ENCODE measurements around the gene LLGL2. TPM values are rescaled to one million over a fixed set of nuclear protein-coding genes. Genes with fewer than 3 reads are reported as not detected.
"Not testable (repeated sequence)": the region's sequence is repeated elsewhere in the genome, so short reads cannot be mapped to it uniquely, and the experiment has no call there.

The LLGL2 gene
- total RNA-seq, 1 donor, result 0.09 TPM

DNA sequence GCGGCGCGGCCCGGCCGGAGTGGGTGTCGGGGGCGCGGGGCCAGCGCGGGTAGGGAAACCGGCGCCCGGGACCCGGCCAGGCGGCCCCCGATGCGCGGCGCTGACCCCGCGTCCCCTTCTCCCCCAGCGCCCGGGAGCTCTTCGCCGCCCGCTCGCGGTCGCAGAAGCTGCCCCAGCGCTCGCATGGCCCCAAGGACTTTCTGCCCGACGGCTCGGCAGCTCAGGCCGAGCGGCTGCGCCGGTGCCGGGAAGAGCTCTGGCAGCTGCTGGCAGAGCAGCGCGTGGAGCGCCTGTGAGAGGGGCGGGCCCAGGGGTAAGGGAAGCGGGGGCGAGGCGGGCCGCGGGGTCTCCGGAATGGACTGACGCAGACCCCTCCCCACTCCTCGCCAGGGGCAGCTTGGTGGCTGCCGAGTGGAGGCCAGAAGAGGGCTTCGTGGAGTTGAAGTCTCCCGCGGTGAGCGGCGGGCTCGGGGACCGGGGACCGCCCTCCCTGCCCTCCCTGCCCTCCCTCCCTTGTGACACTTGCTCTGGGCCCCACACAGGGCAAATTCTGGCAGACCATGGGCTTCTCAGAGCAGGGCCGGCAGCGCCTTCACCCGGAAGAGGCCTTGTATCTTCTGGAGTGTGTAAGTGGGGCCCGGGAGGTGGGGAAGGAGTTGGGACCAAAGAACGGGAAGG is 8.7 kb upstream of the LLGL2 start:
- peak; percentile 25 for DNase-seq (ENCODE audit: low read depth)
- H3K4me3 ChIP-seq (ENCODE audit: low read depth, low read length), result peak overlapping the region; percentile 78
- TF ChIP-seq, protein P1, sequence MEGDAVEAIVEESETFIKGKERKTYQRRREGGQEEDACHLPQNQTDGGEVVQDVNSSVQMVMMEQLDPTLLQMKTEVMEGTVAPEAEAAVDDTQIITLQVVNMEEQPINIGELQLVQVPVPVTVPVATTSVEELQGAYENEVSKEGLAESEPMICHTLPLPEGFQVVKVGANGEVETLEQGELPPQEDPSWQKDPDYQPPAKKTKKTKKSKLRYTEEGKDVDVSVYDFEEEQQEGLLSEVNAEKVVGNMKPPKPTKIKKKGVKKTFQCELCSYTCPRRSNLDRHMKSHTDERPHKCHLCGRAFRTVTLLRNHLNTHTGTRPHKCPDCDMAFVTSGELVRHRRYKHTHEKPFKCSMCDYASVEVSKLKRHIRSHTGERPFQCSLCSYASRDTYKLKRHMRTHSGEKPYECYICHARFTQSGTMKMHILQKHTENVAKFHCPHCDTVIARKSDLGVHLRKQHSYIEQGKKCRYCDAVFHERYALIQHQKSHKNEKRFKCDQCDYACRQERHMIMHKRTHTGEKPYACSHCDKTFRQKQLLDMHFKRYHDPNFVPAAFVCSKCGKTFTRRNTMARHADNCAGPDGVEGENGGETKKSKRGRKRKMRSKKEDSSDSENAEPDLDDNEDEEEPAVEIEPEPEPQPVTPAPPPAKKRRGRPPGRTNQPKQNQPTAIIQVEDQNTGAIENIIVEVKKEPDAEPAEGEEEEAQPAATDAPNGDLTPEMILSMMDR (IDR thresholded peaks at IDR 0.05; ENCODE audit: insufficient read depth, low read length), result no peak

DNA sequence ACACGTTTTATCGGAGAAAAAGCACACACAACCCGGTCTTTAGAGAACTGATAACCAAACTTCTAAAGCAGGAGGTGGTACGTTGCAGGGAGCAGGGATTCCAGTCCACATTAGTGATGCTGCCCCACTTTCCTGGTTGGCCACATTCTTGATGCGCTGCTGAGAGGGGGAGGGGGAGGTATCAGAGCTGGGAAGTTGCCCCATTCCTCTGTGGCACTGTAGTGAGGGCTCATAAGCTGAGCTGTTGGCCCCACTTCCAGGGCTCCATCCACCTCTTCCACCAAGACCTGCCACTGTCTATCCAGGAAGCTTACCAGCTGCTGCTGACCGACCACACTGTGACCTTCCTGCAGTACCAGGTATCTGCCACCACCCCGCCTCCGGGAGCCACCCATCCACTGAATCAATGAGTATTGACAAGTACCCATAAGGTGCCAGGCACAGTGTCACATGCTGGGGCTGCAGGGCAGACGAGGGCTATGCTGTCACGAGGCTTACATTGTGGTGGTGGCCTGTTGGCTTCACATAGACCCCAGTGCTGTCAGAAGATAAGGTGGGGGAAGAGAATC is 8.1 kb upstream of the LLGL2 start:
- H3K4me3 ChIP-seq (ENCODE audit: low read depth, low read length), result peak overlapping the region; percentile 78
- no peak for DNase-seq (ENCODE audit: low read depth)
- TF ChIP-seq, protein P1 (IDR thresholded peaks at IDR 0.05; ENCODE audit: insufficient read depth, low read length), result peak; percentile 18

DNA sequence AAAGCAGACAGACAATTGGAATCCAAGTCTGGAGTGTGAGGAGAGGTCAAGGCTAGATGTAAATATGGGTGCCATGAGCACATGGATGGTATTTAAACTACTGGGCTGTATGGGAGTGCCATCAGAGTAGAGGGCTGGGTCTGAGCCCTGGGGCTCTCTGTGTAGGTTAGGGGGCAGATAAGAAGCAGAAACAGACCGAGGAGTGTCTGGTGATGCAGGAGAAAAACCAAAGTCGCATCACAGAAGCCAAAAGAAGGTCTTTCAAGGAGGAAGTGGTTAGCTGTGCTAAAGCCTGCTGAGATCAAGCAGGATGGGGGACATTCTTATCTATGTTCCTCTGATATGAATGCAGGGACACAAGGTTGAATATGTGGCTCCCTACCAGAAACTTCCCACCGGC is 7.3 kb upstream of the LLGL2 start:
- TF ChIP-seq, protein P1 (IDR thresholded peaks at IDR 0.05; ENCODE audit: insufficient read depth, low read length), result no peak
- no peak for DNase-seq (ENCODE audit: low read depth)
- no peak overlapping the region for H3K4me3 ChIP-seq (ENCODE audit: low read depth, low read length)

DNA sequence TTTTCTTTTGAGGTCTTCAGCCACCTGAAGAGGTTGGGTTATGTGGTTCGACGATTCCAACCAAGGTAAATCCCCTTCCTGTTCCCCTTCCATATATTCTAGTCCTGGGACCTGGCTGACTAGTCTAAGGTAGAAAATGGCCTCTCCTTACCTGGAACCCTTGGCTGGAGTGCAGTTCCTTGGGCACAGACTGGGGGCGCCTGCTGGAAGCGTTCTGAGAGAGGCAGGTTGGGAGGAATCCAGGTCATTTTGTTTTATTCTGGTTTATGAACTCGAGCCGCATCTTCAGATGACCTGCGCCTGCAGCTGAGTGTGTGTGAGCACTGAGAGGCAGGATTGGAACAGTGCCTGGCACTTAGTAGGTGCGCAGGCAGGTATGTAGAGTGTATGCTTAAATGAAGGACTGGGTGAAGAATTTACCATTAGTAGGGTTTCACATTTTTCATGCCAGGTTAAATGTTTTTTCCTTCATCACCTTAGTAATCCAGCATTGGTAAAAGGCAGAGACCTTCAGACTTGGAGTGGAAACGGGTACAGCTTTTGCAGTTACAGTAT is 6.4 kb upstream of the LLGL2 start:
- no peak for DNase-seq (ENCODE audit: low read depth)
- H3K4me3 ChIP-seq (ENCODE audit: low read depth, low read length), result no peak overlapping the region
- TF ChIP-seq, protein P1 (IDR thresholded peaks at IDR 0.05; ENCODE audit: insufficient read depth, low read length), result no peak

DNA sequence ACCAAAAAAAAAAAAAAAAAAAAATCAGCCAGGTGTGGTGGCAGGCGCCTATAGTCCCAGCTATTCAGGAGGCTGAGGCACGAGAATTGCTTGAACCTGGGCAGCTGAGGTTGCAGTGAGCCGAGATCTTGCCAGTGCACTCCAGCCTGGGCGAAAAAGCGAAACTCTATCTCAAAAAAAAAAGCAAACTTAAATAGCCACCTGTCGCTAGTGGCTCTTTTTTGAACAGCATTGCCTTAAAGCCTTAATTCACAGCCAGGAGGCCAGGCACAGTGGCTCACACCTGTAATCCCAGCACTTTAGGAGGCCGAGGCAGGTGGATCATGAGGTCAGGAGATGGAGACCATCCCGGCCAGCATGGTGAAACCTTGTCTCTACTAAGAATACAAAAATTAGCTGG is 5.1 kb upstream of the LLGL2 start:
- H3K4me3 ChIP-seq (ENCODE audit: low read depth, low read length); DNase-seq (ENCODE audit: low read depth): not testable (repeated sequence)

DNA sequence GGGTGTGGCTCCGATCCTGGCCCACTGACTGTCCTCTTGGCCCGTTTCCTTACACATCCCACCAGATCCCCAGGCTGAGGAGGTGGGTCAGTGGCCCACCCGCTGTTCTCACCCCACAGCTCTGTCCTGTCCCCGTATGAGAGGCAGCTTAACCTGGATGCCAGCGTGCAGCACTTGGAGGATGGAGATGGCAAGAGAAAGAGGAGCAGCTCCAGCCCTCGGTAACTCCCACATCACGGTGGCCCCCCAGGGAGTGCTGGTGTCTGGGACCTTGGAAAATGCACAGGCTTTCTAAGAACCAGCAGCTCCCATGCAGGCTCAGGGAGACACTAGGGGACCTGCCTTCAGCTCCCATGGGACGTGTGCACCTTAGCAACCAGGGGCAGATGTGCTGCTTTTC is 4.2 kb upstream of the LLGL2 start:
- TF ChIP-seq, protein P1 (IDR thresholded peaks at IDR 0.05; ENCODE audit: insufficient read depth, low read length), result no peak
- no peak for DNase-seq (ENCODE audit: low read depth)
- H3K4me3 ChIP-seq (ENCODE audit: low read depth, low read length), result no peak overlapping the region

DNA sequence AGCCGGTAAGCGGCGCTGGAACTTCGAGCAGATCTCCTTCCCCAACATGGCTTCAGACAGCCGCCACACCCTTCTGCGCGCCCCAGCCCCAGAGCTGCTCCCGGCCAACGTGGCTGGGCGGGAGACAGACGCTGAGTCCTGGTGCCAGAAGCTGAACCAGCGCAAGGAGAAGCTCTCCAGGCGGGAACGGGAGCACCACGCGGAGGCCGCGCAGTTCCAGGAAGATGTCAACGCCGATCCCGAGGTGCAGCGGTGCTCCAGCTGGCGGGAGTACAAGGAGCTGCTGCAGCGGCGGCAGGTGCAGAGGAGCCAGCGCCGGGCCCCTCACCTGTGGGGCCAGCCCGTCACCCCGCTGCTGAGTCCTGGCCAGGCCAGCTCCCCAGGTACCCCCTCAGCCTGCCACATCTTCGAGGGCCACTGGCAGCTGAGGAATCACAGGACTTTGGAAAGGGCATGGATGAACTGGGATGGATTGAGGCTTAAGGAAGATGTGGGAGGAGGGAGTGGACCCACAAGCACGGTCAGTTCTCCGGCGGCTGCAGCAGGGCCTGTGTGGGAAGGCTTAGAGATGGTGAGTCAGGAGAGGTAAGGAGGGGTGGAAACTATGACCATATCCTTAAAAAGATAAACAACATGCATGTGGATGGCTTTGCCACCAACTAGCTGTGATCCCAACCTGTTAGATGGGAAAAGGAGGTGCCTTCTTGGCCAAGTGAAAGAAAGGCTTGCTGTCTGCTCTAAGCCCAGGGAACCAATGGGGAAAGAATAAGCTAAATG is 3.4 kb upstream of the LLGL2 start:
- no peak overlapping the region for H3K4me3 ChIP-seq (ENCODE audit: low read depth, low read length)
- DNase-seq (ENCODE audit: low read depth), result peak; percentile 16
- TF ChIP-seq, protein P1 (IDR thresholded peaks at IDR 0.05; ENCODE audit: insufficient read depth, low read length), result no peak

Data from fibroblast of the aortic adventitia (primary cell).